ENCODE data around the gene S100B.
"Not testable (repeated sequence)": the region's sequence is repeated elsewhere in the genome, so short reads cannot be mapped to it uniquely, and the experiment has no call there.

GRCh38 chr21:46577786-46578185, 27.1 kb downstream of the S100B start:
- TF ChIP-seq CTCF, POLR2A (IDR thresholded peaks at IDR 0.05): not testable (repeated sequence)

Data from stomach (tissue), 4 donors.